Adrenal gland (tissue), 12 donors: ENCODE measurements around the gene UPP1. TPM values are rescaled to one million over a fixed set of nuclear protein-coding genes. Genes with fewer than 3 reads are reported as not detected.

ENCODE experiments used
- DNase-seq, 7 donors: peaks; one replicate each; pipeline ENCODE4 v3.0.0-alpha.2; 2019 to 2020
- H3K27ac ChIP-seq, 5 donors: fragments of 200-600 bp; sonication (generic) in 4 of 5; 1 replicate in 3 of 5; 2 replicates in 2 of 5; pipeline versions ENCODE4 v1.5.1 to v1.8.0; 2016 to 2020; ENCODE audit warnings: mild to moderate bottlenecking in 1 of 5
- H3K27me3 ChIP-seq: fragments of 200-600 bp; 2 replicates; pipeline ENCODE4 v1.8.0; 2021
- H3K36me3 ChIP-seq, 2 donors: fragments of 200-600 bp; replicated peaks in 1 of 2; 1 replicate in 1 of 2; 2 replicates in 1 of 2; pipeline versions ENCODE4 v1.5.1 to v1.8.0; 2018 to 2022
- H3K4me1 ChIP-seq, 2 donors: fragments of 200-600 bp; replicated peaks in 1 of 2; 1 replicate in 1 of 2; 2 replicates in 1 of 2; pipeline versions ENCODE4 v1.5.1 to v1.8.0; 2018 to 2021
- H3K4me3 ChIP-seq, 4 donors: fragments of 200-600 bp; sonication (generic) in 3 of 4; one replicate each; pipeline ENCODE4 v1.5.1; 2016 to 2018
- H3K9me3 ChIP-seq, 3 donors: fragments of 200-600 bp; sonication (generic) in 1 of 3; replicated peaks in 1 of 3; 1 replicate in 2 of 3; 2 replicates in 1 of 3; pipeline versions ENCODE4 v1.5.1 to v1.8.0; 2016 to 2021
- CTCF ChIP-seq, 6 experiments: fragments of 450-650 bp in 4 of 6; fragments of 200-600 bp in 2 of 6; sonication (generic) in 1 of 6; IDR thresholded peaks; 1 replicate in 5 of 6; 2 replicates in 1 of 6; pipeline versions ENCODE4 v1.5.1 to v1.8.0; 2016 to 2021; ENCODE audit warnings: antibody characterized with exemption in 6 of 6, mild to moderate bottlenecking in 2 of 6, moderate library complexity in 1 of 6
- POLR2A ChIP-seq, 2 donors: fragments of 450-650 bp; IDR thresholded peaks; one replicate each; pipeline ENCODE4 v1.6.1; 2017; ENCODE audit warnings: antibody characterized with exemption in 2 of 2, mild to moderate bottlenecking in 2 of 2, moderate library complexity in 1 of 2
- WGBS, 4 donors: extraction: QIAGEN DNeasy Blood & Tissue Kit in 2 of 4; methylation state at CpG; one replicate each; pipeline versions ENCODE4 v1.1.5 to v1.1.7; 2013 to 2017; 5-methylcytosine and 5-hydroxymethylcytosine counted together
- intact Hi-C, 2 donors: fragments of 100-400 bp; cut with DNase I; formaldehyde crosslinking; loops; one replicate each; pipeline versions ENCODE4 v1.14.1 to v1.15.0; 2022 to 2023
- polyA plus RNA-seq, 3 donors: library from polyadenylated mRNA; stranded (reverse); fragments of 200-250 nt in 2 of 3; fragments of 350-450 nt in 1 of 3; fragmentation: Illumina TruSeq in 1 of 3; extraction: RNeasy Lipid Tissue Mini Kit (QIAGEN cat#74804) in 1 of 3; gene quantifications; one replicate each; pipeline ENCODE4 v1.2.3, GENCODE V29; 2013 to 2014
- total RNA-seq, 9 donors: library from RNA; depleted of rRNA in 4 of 9; stranded (reverse); fragments of >200 nt in 4 of 9; fragments of 120-200 nt in 1 of 9; fragmentation: NEBNext Ultra II Directional in 1 of 9; extraction: Animal tissue kit (Norgen Biotek cat#: 25700) in 1 of 9; gene quantifications; one replicate each; pipeline versions ENCODE4 v1.1.0 to v1.2.4, GENCODE V29; 2013 to 2023
- donor health status: healthy with polysubstance abuse.
- donor health status: Bipolar disorder and iron deficiency.
- donor health status: DM: yes; HTN: yes; CAD: no.
- donor health status: DM: no; HTN: no; CAD: no.
- donor health status: DM: no; HTN: no; CAD: no.
- donor health status: DM: yes; HTN: yes; CAD: no.

The UPP1 gene
- total and polyA plus RNA-seq, 12 donors = 6.9 to 132 (median 24.8) TPM

DNA sequence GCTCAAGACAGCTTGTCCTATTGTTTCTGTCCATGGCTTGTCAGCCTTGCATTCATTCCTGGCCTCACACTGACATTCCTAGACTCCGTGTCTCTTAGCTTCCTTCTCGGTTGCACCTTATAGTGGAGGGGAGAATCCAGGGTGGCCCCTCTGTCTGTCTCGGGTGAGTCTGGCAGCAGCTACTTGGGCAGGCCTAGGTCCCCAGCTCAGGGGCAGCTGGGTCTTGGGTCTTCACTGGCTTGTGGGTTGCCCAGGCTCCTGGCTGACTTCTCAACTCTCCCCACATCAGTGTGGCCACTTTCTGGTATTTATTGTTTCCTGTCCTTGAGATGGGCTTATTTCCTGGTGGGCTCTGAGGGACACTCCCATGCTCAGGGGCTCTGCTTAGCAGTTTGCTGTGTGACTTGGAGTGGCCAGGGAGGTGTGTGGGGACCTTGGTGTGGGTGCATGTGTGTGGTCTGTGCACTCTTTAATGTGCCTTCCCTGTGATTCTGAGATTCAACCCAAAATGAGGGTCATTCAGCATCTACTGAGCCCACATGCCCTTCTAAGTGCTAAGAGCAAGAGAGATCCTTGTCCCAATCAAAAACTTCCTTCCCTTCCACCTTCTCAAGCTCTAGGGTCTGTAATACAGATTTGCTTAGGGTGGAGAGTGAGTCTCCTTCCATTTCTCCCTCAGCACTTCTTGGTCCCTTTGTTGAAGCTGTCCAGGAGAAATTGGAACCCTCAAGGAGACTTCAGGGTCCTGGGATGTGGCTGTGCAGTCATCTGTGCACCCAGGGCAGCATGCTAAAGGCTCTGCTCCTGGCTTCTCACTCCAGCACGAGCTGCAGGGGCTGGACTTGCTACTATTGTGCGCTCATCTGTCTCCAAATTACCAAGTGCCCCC is 20.1 kb downstream of the UPP1 start:
- Histone ChIP-seq H3K4me3 (no peak overlapping the region), H3K27ac (no peak overlapping the region), H3K36me3 (peaks cover 0 to 38% of the 10 kb centered on the region in 2 donors), H3K27me3 (no peaks in the 10 kb centered on the region), H3K4me1 (peaks cover 6 to 7% of the 10 kb centered on the region in 2 donors), H3K9me3 (no peaks in the 10 kb centered on the region)
- intact Hi-C loops = loop anchor here (2.0 to 10.0 kb wide), 4 partner anchors 117 to 164 kb away; partner anchors contain the start of gene PKD1L1 (in 2 of the 2)
- DNase-seq = peak in 2 of 7 donors; percentile 13 to 45
- TF ChIP-seq POLR2A (IDR thresholded peaks at IDR 0.05) (no peak), CTCF (IDR thresholded peaks at IDR 0.05) (no peak)
- 91 to 97% (median 96%) methylated on average over 4 to 5 of the region's 5 CpGs for WGBS, 4 donors

DNA sequence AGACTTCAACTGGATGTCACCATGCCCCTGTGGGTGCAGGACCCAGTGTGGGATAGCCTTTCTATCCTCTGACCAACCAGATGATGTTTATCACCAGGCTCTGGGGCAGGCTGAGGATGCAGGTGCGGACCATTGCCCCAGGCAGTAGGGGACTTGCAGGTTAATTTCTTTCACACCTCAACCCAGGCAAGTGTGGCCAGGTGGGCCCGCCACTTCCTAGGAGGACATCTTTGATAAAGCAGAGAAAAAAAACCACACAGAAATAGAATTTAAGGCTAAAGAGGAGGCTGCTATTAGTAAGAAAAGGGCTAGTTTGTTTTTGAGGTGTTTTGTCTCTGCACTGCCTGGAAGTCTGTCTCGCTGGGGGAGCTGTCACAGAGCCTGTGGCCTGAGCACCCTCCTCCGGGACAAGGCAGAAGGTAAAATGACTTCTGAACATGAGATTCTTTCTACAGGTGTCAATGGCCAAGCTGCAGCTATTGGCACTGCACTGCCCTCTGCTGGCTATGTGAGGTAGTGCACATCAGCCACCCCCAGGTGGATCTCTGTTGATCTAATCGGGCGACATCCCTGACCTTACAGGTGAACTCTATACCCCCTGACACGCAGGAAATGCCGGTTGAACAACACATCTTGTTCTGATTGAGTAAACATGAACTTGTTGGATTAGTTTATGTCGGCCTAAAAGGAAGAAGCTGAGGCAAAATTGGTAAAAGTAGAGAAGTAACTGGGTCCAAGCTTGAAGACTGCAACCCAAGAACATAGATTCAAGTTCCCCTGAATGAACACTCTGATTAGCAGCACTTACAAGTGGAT is 21.0 kb downstream of the UPP1 start:
- no peaks in the 10 kb centered on the region for H3K9me3 ChIP-seq
- H3K4me3 ChIP-seq = no peak overlapping the region
- 19 to 22% (median 20%) methylated on average over 9 of the region's 9 CpGs for WGBS, 4 donors
- no peak for TF ChIP-seq POLR2A (IDR thresholded peaks at IDR 0.05)
- peak; percentile 94 to 99 (median 98) for TF ChIP-seq CTCF (IDR thresholded peaks at IDR 0.05)
- H3K27ac ChIP-seq = no peak overlapping the region
- DNase-seq = peak; percentile 61 to 93 (median 80)
- peaks cover 0 to 29% of the 10 kb centered on the region in 2 donors for H3K36me3 ChIP-seq
- intact Hi-C loops = loop anchor here (2.0 to 10.0 kb wide), 4 partner anchors 118 to 165 kb away; partner anchors contain the start of gene PKD1L1 (in 2 of the 2)
- no peaks in the 10 kb centered on the region for H3K27me3 ChIP-seq
- H3K4me1 ChIP-seq = peaks cover 6 to 7% of the 10 kb centered on the region in 2 donors

- WGBS, 4 donors = 55 to 75% (median 69%) methylated on average over 4 of the region's 4 CpGs
- Histone ChIP-seq H3K27me3 (no peaks in the 10 kb centered on the region), H3K27ac (no peak overlapping the region), H3K4me3 (no peak overlapping the region), H3K4me1 (peaks cover 6 to 7% of the 10 kb centered on the region in 2 donors), H3K36me3 (peaks cover 0 to 28% of the 10 kb centered on the region in 2 donors), H3K9me3 (no peaks in the 10 kb centered on the region)
- intact Hi-C loops = no loop called here
- peak in 3 of 7 donors; percentile 22 to 53 (median 50) for DNase-seq
- no peak for TF ChIP-seq CTCF (IDR thresholded peaks at IDR 0.05)
Measured at GRCh38 chr7:48110868-48111267, 21.8 kb downstream of the UPP1 start.

DNA sequence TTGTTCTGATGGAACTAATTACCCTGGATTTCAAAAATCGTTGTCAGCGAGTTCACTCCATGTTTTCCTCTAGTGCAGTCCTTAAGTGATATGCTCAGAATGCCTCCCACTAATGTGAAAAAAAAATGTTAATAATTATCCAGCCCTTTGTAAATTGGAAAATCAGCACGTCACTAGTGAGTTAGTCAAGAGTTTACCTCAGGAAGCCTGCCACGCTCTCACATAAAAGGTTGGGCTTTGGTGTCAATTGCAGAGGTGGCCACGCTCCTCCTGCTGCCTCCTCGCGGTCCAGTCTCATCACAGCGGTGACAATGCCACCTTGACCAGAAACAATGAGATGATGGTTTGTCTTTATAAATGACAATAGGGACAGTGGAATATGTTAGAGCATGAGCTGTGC is 22.5 kb downstream of the UPP1 start:
- DNase-seq = peak in 1 of 7 donors; percentile 30
- no peak for TF ChIP-seq CTCF (IDR thresholded peaks at IDR 0.05)
- no peak for TF ChIP-seq POLR2A (IDR thresholded peaks at IDR 0.05)
- Histone ChIP-seq H3K36me3 (peaks cover 0 to 26% of the 10 kb centered on the region in 2 donors), H3K4me3 (no peak overlapping the region), H3K9me3 (no peaks in the 10 kb centered on the region), H3K4me1 (peaks cover 6 to 7% of the 10 kb centered on the region in 2 donors), H3K27ac (no peak overlapping the region), H3K27me3 (no peaks in the 10 kb centered on the region)
- WGBS, 4 donors = 87 to 93% (median 91%) methylated on average over 8 of the region's 8 CpGs
- intact Hi-C loops = no loop called here
